HepG2 (cell line): ENCODE measurements around the gene KEL. TPM values are rescaled to one million over a fixed set of nuclear protein-coding genes. Genes with fewer than 3 reads are reported as not detected.
A peak's percentile ranks its signal among the peaks of the same experiment; 100 is the strongest.

Experiments used
- ATAC-seq: fragments of 200-7000 bp; cut with Tn5 transposase; 3 replicates; pipeline ENCODE4 v1.9.1; 2020; ENCODE audit warnings: mild to moderate bottlenecking, moderate library complexity
- Bru-seq: library from RNA; stranded (reverse); fragments of 400-500 nt; gene quantifications from one replicate; lab custom pipeline; 2021; lab: Mats Ljungman, UMichigan
- BruChase-seq, 2 experiments: library from RNA; stranded (reverse); fragments of 400-500 nt; gene quantifications; one replicate each; lab custom pipeline; 2021; lab: Mats Ljungman, UMichigan
- BruUV-seq: library from RNA; stranded (reverse); fragments of 400-500 nt; replicated peaks from 2 replicates; lab custom pipeline; 2021; lab: Mats Ljungman, UMichigan
- CTCF ChIA-PET: fragments of 300-600 bp; formaldehyde crosslinking; extraction: SDS; loops from one replicate; lab custom pipeline; 2021; ENCODE audit warnings: low total read pairs, inconsistent platforms, low intra/inter-chr PET ratio; lab: Yijun Ruan, JAX
- POLR2A ChIA-PET: fragments of 350-600 bp; sonication (Branson Sonifier 250); formaldehyde crosslinking; loops from one replicate; lab custom pipeline; 2020; ENCODE audit warnings: antibody characterized with exemption, inconsistent platforms; lab: Yijun Ruan, JAX
- DNase-seq: peaks from one replicate; pipeline ENCODE4 v3.0.0-alpha.2; 2015; ENCODE audit warnings: low spot score
- FAIRE-seq: peaks from 3 replicates; lab custom pipeline; 2011; peaks lifted over from hg19 to GRCh38; lab: Jason Lieb, UNC
- H2AFZ ChIP-seq: one replicate; pipeline ENCODE4 v1.6.1; 2011; ENCODE audit warnings: low read length, inconsistent platforms
- H3K27ac ChIP-seq: fragments of 300-600 bp; 3 replicates; pipeline ENCODE4 v1.8.0; 2011; ENCODE audit warnings: mixed run types, mild to moderate bottlenecking, mixed read lengths, low read length, inconsistent platforms; ENCODE audit not compliant: insufficient read depth; ENCODE audit errors: extremely low read length
- H3K27me3 ChIP-seq, 2 experiments: fragments of 200-600 bp in 1 of 2; 2 replicates in 1 of 2; 3 replicates in 1 of 2; pipeline versions ENCODE4 v1.6.0 to v1.8.0; 2011; ENCODE audit warnings: low read length in 2 of 2, mild to moderate bottlenecking in 2 of 2, moderate library complexity in 2 of 2, inconsistent platforms in 1 of 2; ENCODE audit not compliant: insufficient read depth in 2 of 2, control insufficient read depth in 1 of 2
- H3K36me3 ChIP-seq, 2 experiments: fragments of 200-600 bp in 1 of 2; replicated peaks in 1 of 2; 2 replicates in 1 of 2; 3 replicates in 1 of 2; pipeline versions ENCODE4 v1.5.1 to v1.8.0; 2011; ENCODE audit warnings: low read length in 2 of 2, inconsistent platforms in 1 of 2; ENCODE audit not compliant: insufficient read depth in 2 of 2, control insufficient read depth in 1 of 2
- H3K4me1 ChIP-seq: 2 replicates; pipeline ENCODE4 v1.5.1; 2012; ENCODE audit warnings: low read length, inconsistent platforms; ENCODE audit not compliant: insufficient read depth
- H3K4me2 ChIP-seq: 2 replicates; pipeline ENCODE4 v1.6.0; 2011; ENCODE audit warnings: low read depth, low read length, inconsistent platforms
- H3K4me3 ChIP-seq, 3 experiments: fragments of 200-600 bp in 1 of 3; sonication (generic), shearing (Covaris generic) in 1 of 3; replicated peaks in 1 of 3; 2 replicates each; pipeline ENCODE4 v1.5.1; 2011 to 2016; ENCODE audit warnings: low read length in 3 of 3, inconsistent platforms in 2 of 3, low read depth in 2 of 3, mild to moderate bottlenecking in 2 of 3, control low read depth in 1 of 3, mixed read lengths in 1 of 3; ENCODE audit not compliant: insufficient read depth in 1 of 3
- H3K79me2 ChIP-seq: one replicate; pipeline ENCODE4 v1.6.1; 2011; ENCODE audit warnings: low read length, inconsistent platforms; ENCODE audit not compliant: insufficient read depth
- H3K9ac ChIP-seq: 2 replicates; pipeline ENCODE4 v1.6.0; 2011; ENCODE audit warnings: mild to moderate bottlenecking, low read depth, low read length, inconsistent platforms; ENCODE audit not compliant: insufficient read depth
- H3K9me3 ChIP-seq: 2 replicates; pipeline ENCODE4 v1.5.1; 2012; ENCODE audit warnings: mild to moderate bottlenecking, low read length
- H4K20me1 ChIP-seq: 2 replicates; pipeline ENCODE4 v1.6.0; 2011; ENCODE audit warnings: inconsistent platforms, mild to moderate bottlenecking, low read length, moderate library complexity; ENCODE audit not compliant: insufficient read depth
- MAFF ChIP-seq: IDR thresholded peaks from 2 replicates; pipeline ENCODE4 v1.6.1; 2011; ENCODE audit warnings: low read depth, low read length, improper control_type of control experiment
- MAFK ChIP-seq, 2 experiments: IDR thresholded peaks in 1 of 2; conservative IDR thresholded peaks in 1 of 2; 2 replicates each; pipeline ENCODE4 v1.6.1; 2011; ENCODE audit warnings: improper control_type of control experiment in 2 of 2, low read length in 2 of 2
- ZNF562 ChIP-seq: sonication (generic); formaldehyde crosslinking; IDR thresholded peaks from 2 replicates; pipeline ENCODE4 v1.8.0; 2022; ENCODE audit warnings: missing genetic modification reagents, borderline replicate concordance
- WGBS: methylation state at CpG from one replicate; pipeline ENCODE4 v1.1.6; 2017; ENCODE audit warnings: low lambda C conversion rate; 5-methylcytosine and 5-hydroxymethylcytosine counted together
- in situ Hi-C: cut with HindIII; loops from 2 replicates; pipeline ENCODE4 v1.10.0; 2017; ENCODE audit warnings: low pct_unique_long_range_greater_than_20kb; ENCODE audit not compliant: extremely low pct_ligation_motif_present
- intact Hi-C: fragments of 100-400 bp; cut with micrococcal nuclease; formaldehyde crosslinking; loops from one replicate; pipeline ENCODE4 v1.10.0; 2022; ENCODE audit not compliant: unreplicated experiment
- long read RNA-seq, 2 experiments: library from RNA in 1 of 2; library from polyadenylated mRNA in 1 of 2; stranded (forward) in 1 of 2; unstranded in 1 of 2; transcript quantifications; one replicate each; pipeline ENCODE4 v2.0.0, GENCODE V29; 2019 to 2022
- polyA minus RNA-seq, 3 experiments: library from RNA; depleted of rRNA, polyadenylated mRNA; stranded (reverse); fragments of >200 nt; gene quantifications; 2 replicates each; pipeline ENCODE4 v1.2.3, GENCODE V29; 2011; ENCODE audit warnings: low replicate concordance in 1 of 3
- polyA plus RNA-seq, 8 experiments: library from polyadenylated mRNA; depleted of rRNA in 3 of 8; stranded (reverse) in 7 of 8; unstranded in 1 of 8; fragments of >200 nt; fragmentation: Illumina TruSeq in 4 of 8; extraction: Trizol in 4 of 8; gene quantifications; 2 replicates each; pipeline versions ENCODE4 v1.2.1 to v1.2.3, GENCODE V29; 2011 to 2016; ENCODE audit warnings: low read depth in 4 of 8, missing spikeins in 1 of 8, mixed read lengths in 1 of 8; ENCODE audit not compliant: insufficient read depth in 1 of 8
- total RNA-seq, 5 experiments: library from RNA; depleted of rRNA; stranded (reverse); fragments of >200 nt; fragmentation: Illumina TruSeq; extraction: Trizol; gene quantifications; 2 replicates each; pipeline ENCODE4 v1.2.3, GENCODE V29; 2016; ENCODE audit warnings: low read depth in 1 of 5

The KEL gene, protein sequence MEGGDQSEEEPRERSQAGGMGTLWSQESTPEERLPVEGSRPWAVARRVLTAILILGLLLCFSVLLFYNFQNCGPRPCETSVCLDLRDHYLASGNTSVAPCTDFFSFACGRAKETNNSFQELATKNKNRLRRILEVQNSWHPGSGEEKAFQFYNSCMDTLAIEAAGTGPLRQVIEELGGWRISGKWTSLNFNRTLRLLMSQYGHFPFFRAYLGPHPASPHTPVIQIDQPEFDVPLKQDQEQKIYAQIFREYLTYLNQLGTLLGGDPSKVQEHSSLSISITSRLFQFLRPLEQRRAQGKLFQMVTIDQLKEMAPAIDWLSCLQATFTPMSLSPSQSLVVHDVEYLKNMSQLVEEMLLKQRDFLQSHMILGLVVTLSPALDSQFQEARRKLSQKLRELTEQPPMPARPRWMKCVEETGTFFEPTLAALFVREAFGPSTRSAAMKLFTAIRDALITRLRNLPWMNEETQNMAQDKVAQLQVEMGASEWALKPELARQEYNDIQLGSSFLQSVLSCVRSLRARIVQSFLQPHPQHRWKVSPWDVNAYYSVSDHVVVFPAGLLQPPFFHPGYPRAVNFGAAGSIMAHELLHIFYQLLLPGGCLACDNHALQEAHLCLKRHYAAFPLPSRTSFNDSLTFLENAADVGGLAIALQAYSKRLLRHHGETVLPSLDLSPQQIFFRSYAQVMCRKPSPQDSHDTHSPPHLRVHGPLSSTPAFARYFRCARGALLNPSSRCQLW
- total RNA-seq (2016; rRNA removed; fragmentation: Illumina TruSeq; extraction: Trizol) = not detected in 2 replicates
- total RNA-seq (2016; cell fraction: cytosol; rRNA removed; fragmentation: Illumina TruSeq; extraction: Trizol; ENCODE audit: low read depth) = not detected in 2 replicates
- total RNA-seq (2016; cell fraction: insoluble cytoplasmic fraction; rRNA removed; fragmentation: Illumina TruSeq; extraction: Trizol) = 0.24 TPM in 1 of 2 replicates, not detected in the other
- not detected in 2 replicates for total RNA-seq (2016; cell fraction: membrane; rRNA removed; fragmentation: Illumina TruSeq; extraction: Trizol)
- not detected in 2 replicates for total RNA-seq (2016; cell fraction: nucleus; rRNA removed; fragmentation: Illumina TruSeq; extraction: Trizol)
- polyA plus RNA-seq (2011; rRNA removed) = 0.03 and 0.09 TPM in 2 replicates
- polyA plus RNA-seq (2011; cell fraction: cytosol; rRNA removed) = 0.03 and 0.04 TPM in 2 replicates
- 0.47 and 0.51 TPM in 2 replicates for polyA plus RNA-seq (2011; cell fraction: nucleus; rRNA removed)
- 0.11 and 0.70 TPM in 2 replicates for polyA plus RNA-seq (2012)
- polyA plus RNA-seq (2016; cell fraction: cytosol; fragmentation: Illumina TruSeq; extraction: Trizol; ENCODE audit: low read depth) = not detected in 2 replicates
- polyA plus RNA-seq (2016; cell fraction: insoluble cytoplasmic fraction; fragmentation: Illumina TruSeq; extraction: Trizol; ENCODE audit: low read depth) = 0.45 TPM in 1 of 2 replicates, not detected in the other
- not detected in 2 replicates for polyA plus RNA-seq (2016; cell fraction: membrane; fragmentation: Illumina TruSeq; extraction: Trizol; ENCODE audit: low read depth)
- polyA plus RNA-seq (2016; cell fraction: nucleus; fragmentation: Illumina TruSeq; extraction: Trizol; ENCODE audit: insufficient read depth, low read depth) = not detected in 2 replicates
- 0.08 and 1.7 TPM in 2 replicates for polyA minus RNA-seq (2011; rRNA and poly(A)+ RNA removed; ENCODE audit: low replicate concordance)
- polyA minus RNA-seq (2011; cell fraction: cytosol; rRNA and poly(A)+ RNA removed) = not detected in 2 replicates
- 0.75 and 0.77 TPM in 2 replicates for polyA minus RNA-seq (2011; cell fraction: nucleus; rRNA and poly(A)+ RNA removed)
- percentile 23 among the genes with signal in this experiment for Bru-seq, nascent RNA
- BruChase-seq, experiment 1, labeled RNA remaining after a 6-hour chase = percentile 23 among the genes with signal in this experiment
- BruChase-seq, experiment 2, labeled RNA remaining after a 2-hour chase = percentile 25 among the genes with signal in this experiment
- long read RNA-seq, experiment 1 = 0 reads
- long read RNA-seq, experiment 2 = 0 reads

DNA sequence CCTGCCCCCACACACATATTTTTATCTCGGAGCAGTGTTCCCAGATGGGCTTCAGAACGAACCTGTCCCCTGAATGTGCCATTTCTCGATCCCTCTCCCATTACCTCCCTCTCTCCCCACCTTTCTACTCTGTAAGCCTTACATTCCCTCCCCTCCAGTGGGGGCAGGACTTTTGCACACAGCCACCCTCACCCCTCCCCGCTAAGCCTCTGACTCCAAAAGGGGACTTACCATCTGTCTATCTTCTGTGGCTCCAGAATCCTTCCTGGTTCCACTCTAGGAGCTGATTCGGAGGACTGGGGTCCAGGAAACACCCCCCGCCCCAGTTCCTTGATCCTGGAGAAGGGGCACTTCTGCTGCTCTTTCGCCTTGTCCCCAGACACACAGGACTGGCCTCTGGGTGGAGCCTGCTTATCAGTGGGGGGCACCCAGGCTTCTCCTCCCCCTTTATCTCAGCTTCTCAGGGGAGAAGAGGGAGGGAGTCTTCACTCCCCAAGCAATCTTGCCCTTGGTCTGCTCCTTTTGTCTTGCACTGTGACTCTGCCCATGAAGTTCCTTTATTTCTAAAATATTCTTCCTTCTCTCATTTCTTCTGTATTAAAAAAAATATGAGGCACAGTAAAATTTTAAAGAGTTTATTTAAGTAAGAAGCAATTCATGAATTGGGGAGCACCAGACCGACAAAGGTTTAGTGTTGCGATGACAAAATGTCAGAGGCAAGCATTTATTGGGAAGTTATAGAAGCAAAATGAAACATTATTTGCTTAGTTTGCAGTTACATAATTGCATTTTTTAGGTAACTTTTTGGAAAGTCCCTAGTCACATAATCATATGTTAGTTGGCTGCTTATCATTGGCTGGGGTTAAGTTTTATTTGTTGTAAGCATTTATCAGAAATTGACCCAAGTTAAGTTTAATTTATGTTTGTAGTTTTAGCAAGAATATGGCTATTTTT is at the start of gene KEL:
KEL (minus strand) TSS at position 391 of the 954 bp plus-strand sequence; CDS start at position 234, 157 bp downstream.
- H3K27me3 ChIP-seq = 0 out of 5 replicates have a peak, but pooled peaks cover 0 to 3% of the 10 kb centered on the region in 2 experiments
- intact Hi-C loops = no loop called here
- H3K79me2 ChIP-seq = no peaks in the 10 kb centered on the region
- no peaks in the 10 kb centered on the region for H3K4me1 ChIP-seq
- H3K4me2 ChIP-seq = no peak within 1 kb of the TSS
- FAIRE-seq (no peak), ATAC-seq (no peak), DNase-seq (no peak)
- H2AFZ ChIP-seq = no peak within 1 kb of the TSS
- H3K9me3 ChIP-seq = no peaks in the 10 kb centered on the region
- TF ChIP-seq MAFF = peak; percentile 52
- TF ChIP-seq ZNF562 (CRISPR knock-in tag) = no peak
- TF ChIP-seq MAFK (conservative IDR thresholded peaks at IDR 0.05 in 1 of 2, IDR thresholded peaks at IDR 0.05 in 1 of 2; ENCODE audit: low read length in 2 of 2) = peak in 1 of 2 experiments; percentile 65; a peak in 3 of 4 replicates
- H3K36me3 ChIP-seq = no peaks in the 10 kb centered on the region
- CTCF ChIA-PET = no interaction called here
- in situ Hi-C loops = no loop called here
- H3K4me3 ChIP-seq = no peak within 1 kb of the TSS
- no peaks in the 10 kb centered on the region for H4K20me1 ChIP-seq
- POLR2A ChIA-PET = no interaction called here
- BruUV-seq = no TSS peak
- H3K27ac ChIP-seq = no peak within 1 kb of the TSS
- H3K9ac ChIP-seq = no peak within 1 kb of the TSS
- 29% methylated on average over 9 of the region's 9 CpGs for WGBS
